KMS-11 (cell line): Measurements from ENCODE around the gene CYBA.
A peak's percentile ranks its signal among the peaks of the same experiment; 100 is the strongest.

ENCODE experiments used
- H2AFZ ChIP-seq: fragments of 200-600 bp; sonication (generic); 2 replicates; pipeline ENCODE4 v1.6.1; 2016; ENCODE audit warnings: antibody characterized with exemption, mixed run types, low read depth
- H3K27ac ChIP-seq: fragments of 200-600 bp; sonication (generic); 2 replicates; pipeline ENCODE4 v1.6.1; 2016; ENCODE audit warnings: mild to moderate bottlenecking, mixed run types
- H3K27me3 ChIP-seq: fragments of 200-600 bp; sonication (generic); 2 replicates; pipeline ENCODE4 v1.6.1; 2017; ENCODE audit warnings: mild to moderate bottlenecking, low read depth, mixed run types, moderate library complexity; ENCODE audit not compliant: insufficient read depth
- H3K36me3 ChIP-seq: fragments of 200-600 bp; sonication (generic); 2 replicates; pipeline ENCODE4 v1.6.1; 2017; ENCODE audit warnings: mild to moderate bottlenecking, mixed run types; ENCODE audit not compliant: insufficient read depth
- H3K4me1 ChIP-seq: fragments of 200-600 bp; sonication (generic); 2 replicates; pipeline ENCODE4 v1.6.1; 2016; ENCODE audit warnings: mild to moderate bottlenecking, low read depth, mixed run types; ENCODE audit not compliant: poor library complexity, severe bottlenecking
- H3K4me2 ChIP-seq: fragments of 200-600 bp; sonication (generic); 2 replicates; pipeline ENCODE4 v1.7.0; 2016; ENCODE audit warnings: mild to moderate bottlenecking, mixed run types
- H3K4me3 ChIP-seq: fragments of 200-600 bp; sonication (generic); IDR thresholded peaks from 2 replicates; pipeline ENCODE4 v1.6.1; 2017; ENCODE audit warnings: low read depth, low read length, mixed read lengths; ENCODE audit not compliant: insufficient read depth
- H3K79me2 ChIP-seq: fragments of 200-600 bp; sonication (generic); 2 replicates; pipeline ENCODE4 v1.6.1; 2016; ENCODE audit warnings: low read depth, mixed run types; ENCODE audit not compliant: insufficient read depth
- H3K9ac ChIP-seq: fragments of 200-600 bp; sonication (generic); 2 replicates; pipeline ENCODE4 v1.6.1; 2016; ENCODE audit warnings: mild to moderate bottlenecking, mixed run types
- H4K20me1 ChIP-seq: fragments of 200-600 bp; sonication (generic); 2 replicates; pipeline ENCODE4 v1.6.1; 2016; ENCODE audit warnings: mild to moderate bottlenecking, mixed run types; ENCODE audit not compliant: insufficient read depth
- TF ChIP-seq, protein P1 (sequence below): fragments of 200-600 bp; sonication (generic); conservative IDR thresholded peaks from 2 replicates; pipeline ENCODE4 v1.6.1; 2017; ENCODE audit warnings: low read depth, mild to moderate bottlenecking, antibody characterized with exemption, low read length, moderate library complexity, mixed read lengths

The CYBA gene

DNA sequence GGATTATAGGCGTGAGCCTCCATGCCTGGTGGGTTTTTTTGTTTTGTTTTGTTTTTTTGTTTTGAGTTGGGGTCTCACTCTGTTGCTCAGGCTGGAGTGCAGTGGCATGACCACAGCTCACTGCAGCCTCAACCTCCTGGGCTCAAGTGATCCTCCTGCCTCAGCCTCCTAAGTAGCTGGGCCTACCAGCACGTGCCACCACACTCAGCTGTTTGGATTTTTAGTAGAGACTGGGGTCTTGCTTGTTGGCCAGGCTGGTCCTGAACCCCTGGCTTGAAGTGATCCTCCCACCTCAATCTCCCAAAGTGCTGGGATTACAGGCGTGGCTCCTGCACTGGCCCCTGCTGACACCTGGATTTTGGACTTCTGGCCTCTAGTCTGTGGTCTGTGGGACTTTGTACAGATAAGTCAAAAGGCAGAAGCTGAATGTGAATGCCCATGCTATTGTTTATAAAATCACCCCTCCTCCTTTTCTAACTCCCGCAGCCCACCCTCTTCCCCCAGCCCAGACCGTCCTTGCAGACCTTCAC is 29.8 kb upstream of the CYBA start:
- no peak overlapping the region for H3K9ac ChIP-seq
- peak overlapping the region; percentile 42 for H2AFZ ChIP-seq
- H3K4me3 ChIP-seq = no peak overlapping the region
- TF ChIP-seq, protein P1, sequence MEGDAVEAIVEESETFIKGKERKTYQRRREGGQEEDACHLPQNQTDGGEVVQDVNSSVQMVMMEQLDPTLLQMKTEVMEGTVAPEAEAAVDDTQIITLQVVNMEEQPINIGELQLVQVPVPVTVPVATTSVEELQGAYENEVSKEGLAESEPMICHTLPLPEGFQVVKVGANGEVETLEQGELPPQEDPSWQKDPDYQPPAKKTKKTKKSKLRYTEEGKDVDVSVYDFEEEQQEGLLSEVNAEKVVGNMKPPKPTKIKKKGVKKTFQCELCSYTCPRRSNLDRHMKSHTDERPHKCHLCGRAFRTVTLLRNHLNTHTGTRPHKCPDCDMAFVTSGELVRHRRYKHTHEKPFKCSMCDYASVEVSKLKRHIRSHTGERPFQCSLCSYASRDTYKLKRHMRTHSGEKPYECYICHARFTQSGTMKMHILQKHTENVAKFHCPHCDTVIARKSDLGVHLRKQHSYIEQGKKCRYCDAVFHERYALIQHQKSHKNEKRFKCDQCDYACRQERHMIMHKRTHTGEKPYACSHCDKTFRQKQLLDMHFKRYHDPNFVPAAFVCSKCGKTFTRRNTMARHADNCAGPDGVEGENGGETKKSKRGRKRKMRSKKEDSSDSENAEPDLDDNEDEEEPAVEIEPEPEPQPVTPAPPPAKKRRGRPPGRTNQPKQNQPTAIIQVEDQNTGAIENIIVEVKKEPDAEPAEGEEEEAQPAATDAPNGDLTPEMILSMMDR = no peak
- no peak overlapping the region for H3K27ac ChIP-seq
- H3K4me1 ChIP-seq = peaks cover 52% of the 10 kb centered on the region
- no peaks in the 10 kb centered on the region for H3K79me2 ChIP-seq
- no peaks in the 10 kb centered on the region; the same call in 1 of the 2 replicates for H3K27me3 ChIP-seq
- no peaks in the 10 kb centered on the region for H3K36me3 ChIP-seq
- H3K4me2 ChIP-seq = peak overlapping the region; percentile 73; the same call in 1 of the 2 replicates
- H4K20me1 ChIP-seq = no peaks in the 10 kb centered on the region

DNA sequence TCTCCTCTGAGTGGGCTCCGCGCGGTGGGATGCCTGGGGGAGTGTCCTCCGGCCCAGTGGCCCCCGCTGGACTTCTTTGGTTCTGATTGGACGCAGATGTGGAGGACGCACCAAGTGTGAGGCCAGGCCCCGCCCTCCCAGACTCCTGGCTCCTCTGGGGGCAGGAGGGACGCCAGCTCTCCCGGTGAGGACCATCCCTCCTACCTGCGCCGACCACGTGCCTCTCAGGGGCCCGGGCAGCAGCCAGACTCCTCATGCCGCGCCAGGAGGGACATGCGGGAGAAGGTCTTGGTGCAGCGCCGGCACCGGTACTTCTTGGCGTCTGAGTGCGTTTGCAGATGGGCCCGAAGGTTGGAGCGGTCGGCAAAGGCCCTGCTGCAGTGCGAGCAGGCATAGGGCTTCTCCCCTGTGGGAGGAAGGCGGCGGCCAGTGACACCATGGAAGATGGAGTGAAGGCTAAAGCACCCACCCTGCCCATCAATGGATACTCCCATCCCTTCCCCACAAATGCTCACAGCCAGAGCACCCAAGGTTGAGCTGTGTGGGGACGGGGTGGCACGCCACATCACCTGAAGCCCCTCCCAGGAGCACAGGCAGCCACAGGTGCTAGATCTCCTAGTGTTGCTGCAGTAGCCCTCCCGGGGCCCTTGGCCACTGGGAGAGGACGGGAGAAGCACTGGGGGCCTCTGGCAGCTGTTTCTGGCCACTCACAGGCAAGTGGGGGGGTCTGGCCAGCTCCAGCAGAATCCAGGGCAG is 27.5 kb upstream of the CYBA start:
- H3K9ac ChIP-seq = no peak overlapping the region
- H4K20me1 ChIP-seq = no peaks in the 10 kb centered on the region
- no peaks in the 10 kb centered on the region for H3K79me2 ChIP-seq
- H3K36me3 ChIP-seq = no peaks in the 10 kb centered on the region
- no peaks in the 10 kb centered on the region for H3K27me3 ChIP-seq
- no peak overlapping the region for H3K4me2 ChIP-seq
- TF ChIP-seq, protein P1 = no peak
- no peak overlapping the region for H2AFZ ChIP-seq
- H3K27ac ChIP-seq = no peak overlapping the region
- H3K4me1 ChIP-seq = peaks cover 30% of the 10 kb centered on the region
- no peak overlapping the region for H3K4me3 ChIP-seq

DNA sequence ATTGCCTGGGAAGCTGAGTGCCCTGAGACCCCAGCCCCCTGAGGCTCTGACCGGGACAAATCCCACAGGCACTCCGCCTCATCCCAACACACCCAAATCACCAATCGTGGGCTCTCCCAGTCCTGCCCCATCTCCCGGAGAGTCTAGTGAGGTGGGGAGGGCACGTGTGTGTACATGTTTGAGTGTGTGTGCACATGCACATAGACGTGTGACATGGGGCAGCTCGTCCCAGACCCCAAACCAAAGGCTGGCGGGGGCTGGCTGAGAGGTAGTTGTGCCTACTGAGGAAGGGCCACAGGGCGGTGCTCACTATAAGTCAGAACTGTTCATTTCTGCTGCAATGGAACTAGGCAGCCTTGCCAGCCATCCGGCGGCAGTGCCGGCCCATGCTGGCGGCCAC is 26.9 kb upstream of the CYBA start:
- TF ChIP-seq, protein P1 = no peak
- Histone ChIP-seq H3K9ac (no peak overlapping the region), H3K4me2 (no peak overlapping the region), H3K36me3 (no peaks in the 10 kb centered on the region), H3K4me3 (no peak overlapping the region), H3K79me2 (no peaks in the 10 kb centered on the region), H3K4me1 (peaks cover 30% of the 10 kb centered on the region), H3K27me3 (no peaks in the 10 kb centered on the region), H2AFZ (no peak overlapping the region), H3K27ac (no peak overlapping the region), H4K20me1 (no peaks in the 10 kb centered on the region)

DNA sequence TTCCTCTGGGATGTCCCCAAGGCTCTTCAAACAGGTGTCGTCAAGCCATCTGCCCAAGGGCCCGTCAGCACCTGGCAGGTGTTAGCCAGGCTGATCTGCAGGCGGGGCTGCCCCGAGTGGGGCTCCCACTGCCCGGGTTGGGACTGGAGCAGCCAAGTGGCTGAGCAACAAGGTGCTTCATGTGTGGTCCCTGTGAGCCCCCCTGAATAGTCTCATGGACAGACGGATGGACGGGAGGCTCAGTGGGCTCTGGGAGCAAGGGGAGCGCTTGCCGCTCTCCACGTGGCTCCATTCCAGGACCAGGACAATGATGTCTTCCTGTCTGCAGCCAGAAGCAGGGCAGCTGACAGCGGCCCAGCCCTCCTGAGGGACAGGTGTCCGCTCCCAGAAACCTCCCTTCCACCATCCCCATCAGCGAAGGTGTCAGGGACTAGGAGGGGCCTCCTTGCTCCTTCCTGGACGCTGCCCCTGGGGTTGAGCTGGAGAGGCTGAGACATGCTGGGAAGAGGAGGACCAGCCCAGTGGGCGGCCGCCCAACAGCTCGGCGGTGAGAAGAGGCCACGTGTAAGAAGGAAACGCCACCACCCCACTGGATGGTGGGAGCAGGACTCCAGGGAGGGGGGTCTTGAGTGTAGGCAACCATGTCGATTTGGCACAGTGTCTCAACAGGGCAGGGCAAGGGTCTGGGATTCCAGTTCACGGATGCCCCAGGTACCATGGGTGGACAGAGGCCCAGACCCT is 25.8 kb upstream of the CYBA start:
- Histone ChIP-seq H3K27me3 (no peaks in the 10 kb centered on the region), H4K20me1 (no peaks in the 10 kb centered on the region), H3K79me2 (no peaks in the 10 kb centered on the region), H3K4me3 (no peak overlapping the region), H3K9ac (no peak overlapping the region), H3K36me3 (no peaks in the 10 kb centered on the region), H2AFZ (no peak overlapping the region), H3K27ac (no peak overlapping the region), H3K4me1 (peaks cover 20% of the 10 kb centered on the region), H3K4me2 (no peak overlapping the region)
- TF ChIP-seq, protein P1 = no peak
